Stimulated activated naive B cell treated with anti-CD40 and anti-IgM and Interleukin-4, amounts not matched to agents 10 μg/mL and 1 μg/mL and 100 μg/mL, for 72 hours (primary cell): Measurements from ENCODE around the gene PLD4.

Source experiments
- ATAC-seq, 2 donors: fragments of 150-1000 bp; cut with Tn5 transposase; replicated peaks; 2 replicates each; pipeline ENCODE4 v1.10.0; 2021; ENCODE audit warnings: moderate library complexity in 1 of 2
- DNase-seq: peaks from one replicate; pipeline ENCODE4 v3.0.0; 2021
- H3K27ac Mint-ChIP-seq: one replicate; pipeline ENCODE4 v1.8.0; 2022; ENCODE audit warnings: mild to moderate bottlenecking, mixed read lengths
- H3K27me3 Mint-ChIP-seq, 2 donors: one replicate each; pipeline ENCODE4 v1.8.0; 2022; ENCODE audit warnings: mixed read lengths in 2 of 2
- H3K36me3 Mint-ChIP-seq, 2 donors: one replicate each; pipeline ENCODE4 v1.8.0; 2022; ENCODE audit warnings: mixed read lengths in 2 of 2, mild to moderate bottlenecking in 1 of 2
- H3K4me1 Mint-ChIP-seq, 2 donors: one replicate each; pipeline ENCODE4 v1.8.0; 2022; ENCODE audit warnings: mixed read lengths in 2 of 2, mild to moderate bottlenecking in 1 of 2
- H3K4me3 Mint-ChIP-seq, 2 donors: one replicate each; pipeline ENCODE4 v1.8.0; 2022; ENCODE audit warnings: mild to moderate bottlenecking in 2 of 2, mixed read lengths in 2 of 2, moderate library complexity in 1 of 2
- H3K9me3 Mint-ChIP-seq, 2 donors: one replicate each; pipeline ENCODE4 v1.8.0; 2022; ENCODE audit warnings: mixed read lengths in 2 of 2, mild to moderate bottlenecking in 1 of 2

PLD4 gene

DNA sequence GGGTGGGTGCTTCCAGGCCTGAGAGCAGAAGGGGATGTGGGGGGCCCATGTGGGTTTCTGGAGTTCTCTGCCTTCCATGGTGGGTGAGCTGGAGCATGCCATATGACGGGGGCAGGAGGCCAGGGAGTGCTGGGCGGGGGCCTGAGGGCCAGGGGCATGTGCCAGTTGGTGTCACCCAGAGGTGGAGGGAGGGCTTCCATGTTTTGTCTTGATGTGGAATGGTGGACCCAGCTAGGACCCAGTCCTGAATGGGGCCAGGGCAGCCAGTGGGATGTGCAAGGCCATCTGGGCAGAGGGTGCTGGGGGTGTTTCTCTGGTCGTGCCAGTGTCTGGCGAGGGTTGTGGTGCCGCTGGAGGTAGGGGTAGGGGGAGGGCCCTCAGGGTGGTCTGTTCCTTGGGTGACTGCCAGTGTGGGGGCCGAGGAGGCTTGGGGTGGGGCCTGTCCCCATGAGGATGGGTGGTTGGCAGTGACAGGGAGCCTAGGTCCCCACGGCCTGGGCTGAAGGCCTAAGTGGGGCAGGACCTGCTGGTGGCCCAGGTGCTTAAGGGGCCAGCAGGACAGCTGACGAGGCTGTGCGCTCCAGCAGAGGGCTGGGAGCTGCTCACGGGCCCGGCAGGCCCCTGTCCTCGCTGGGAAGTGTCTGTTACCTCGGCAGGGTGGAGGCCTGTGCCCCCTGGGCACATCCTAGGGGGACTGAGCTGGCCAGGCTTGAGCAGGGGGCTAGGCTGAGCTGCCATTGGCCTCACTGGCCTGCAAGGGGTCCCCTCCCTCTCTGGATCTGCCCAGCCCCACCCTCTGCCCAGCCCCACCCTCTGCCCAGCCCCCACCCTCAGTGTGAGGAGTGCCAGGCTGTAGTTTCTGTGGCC is 32.8 kb upstream of the PLD4 start:
- ATAC-seq: no peak
- Mint-ChIP-seq H3K4me1 (peaks cover 0 to 6% of the 10 kb centered on the region in 2 donors), H3K36me3 (peaks cover 0 to 2% of the 10 kb centered on the region in 2 donors), H3K27ac (no peak overlapping the region), H3K27me3 (peaks cover 8 to 18% of the 10 kb centered on the region in 2 donors), H3K9me3 (peaks cover 3 to 4% of the 10 kb centered on the region in 2 donors), H3K4me3 (no peak overlapping the region)
- no peak for DNase-seq

GRCh38 chr14:104892531-104893434 is 31.9 kb upstream of the PLD4 start:
- DNase-seq (no peak), ATAC-seq (no peak)
- Mint-ChIP-seq H3K27ac (no peak overlapping the region), H3K27me3 (peaks cover 8 to 18% of the 10 kb centered on the region in 2 donors), H3K9me3 (peaks cover 3 to 4% of the 10 kb centered on the region in 2 donors), H3K36me3 (peaks cover 0 to 2% of the 10 kb centered on the region in 2 donors), H3K4me3 (no peak overlapping the region), H3K4me1 (peaks cover 0 to 6% of the 10 kb centered on the region in 2 donors)

- H3K4me1 Mint-ChIP-seq: peaks cover 0 to 6% of the 10 kb centered on the region in 2 donors
- H3K4me3 Mint-ChIP-seq: no peak overlapping the region
- H3K27ac Mint-ChIP-seq: no peak overlapping the region
- peaks cover 3 to 4% of the 10 kb centered on the region in 2 donors for H3K9me3 Mint-ChIP-seq
- peaks cover 0 to 2% of the 10 kb centered on the region in 2 donors for H3K36me3 Mint-ChIP-seq
- ATAC-seq (no peak), DNase-seq (no peak)
- peaks cover 8 to 18% of the 10 kb centered on the region in 2 donors for H3K27me3 Mint-ChIP-seq
Observed at GRCh38 chr14:104893435-104894207, 31.1 kb upstream of the PLD4 start.

GRCh38 chr14:104894331-104895206 is 30.1 kb upstream of the PLD4 start:
- no peak overlapping the region for H3K27ac Mint-ChIP-seq
- peaks cover 1 to 2% of the 10 kb centered on the region in 2 donors for H3K9me3 Mint-ChIP-seq
- no peak for ATAC-seq
- H3K4me1 Mint-ChIP-seq: peaks cover 0 to 6% of the 10 kb centered on the region in 2 donors
- peaks cover 0 to 1% of the 10 kb centered on the region in 2 donors for H3K36me3 Mint-ChIP-seq
- peaks cover 7 to 15% of the 10 kb centered on the region in 2 donors for H3K27me3 Mint-ChIP-seq
- no peak overlapping the region for H3K4me3 Mint-ChIP-seq
- DNase-seq: no peak

- no peak for ATAC-seq
Observed at GRCh38 chr14:104895207-104895785, 29.4 kb upstream of the PLD4 start.

DNA sequence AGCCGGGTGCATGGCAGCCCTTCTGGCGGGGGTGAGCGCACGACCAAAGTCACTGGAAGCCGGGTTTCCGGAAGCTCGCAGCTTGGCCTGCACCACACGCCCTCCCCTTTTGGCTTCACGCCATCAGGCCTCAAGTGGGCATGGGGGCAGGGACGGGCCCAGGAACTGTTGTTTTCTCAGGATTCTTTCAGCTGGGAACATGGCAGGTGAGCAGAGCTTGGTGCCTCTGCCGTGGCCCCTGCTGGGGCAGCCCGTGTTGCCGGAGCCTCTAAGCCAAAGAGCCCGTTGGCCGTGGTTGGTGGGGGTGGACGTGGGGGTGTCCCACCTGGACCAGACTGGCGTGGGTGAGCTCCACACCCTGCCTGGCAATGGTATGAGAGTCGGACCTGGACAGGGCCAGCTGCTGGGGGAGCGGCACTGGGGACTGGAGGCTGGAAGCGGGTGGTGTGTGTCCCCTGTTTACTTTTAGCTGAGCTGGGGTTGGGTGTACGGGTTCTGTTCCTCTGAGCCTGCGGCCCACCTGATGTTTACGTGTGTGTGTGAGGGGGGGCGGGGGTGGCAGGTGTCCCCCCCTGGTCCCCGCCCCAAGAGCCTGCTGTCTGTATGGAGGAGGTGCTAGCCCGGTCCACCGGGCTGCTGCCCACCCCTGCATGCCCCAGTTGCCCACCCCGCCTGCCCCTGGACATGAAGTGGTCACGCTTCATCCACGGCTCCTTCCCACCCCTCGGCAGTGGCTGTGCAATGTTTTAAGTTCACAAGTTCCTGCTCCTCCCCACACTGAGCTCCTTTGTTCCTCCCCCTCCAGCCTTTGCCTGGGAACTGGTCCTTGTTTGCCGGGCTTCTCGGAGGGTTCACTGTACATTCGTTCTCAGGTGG is 28.7 kb upstream of the PLD4 start:
- no peak overlapping the region for H3K27ac Mint-ChIP-seq
- ATAC-seq (no peak), DNase-seq (no peak)
- no peaks in the 10 kb centered on the region for H3K36me3 Mint-ChIP-seq
- no peaks in the 10 kb centered on the region for H3K9me3 Mint-ChIP-seq
- H3K27me3 Mint-ChIP-seq: peaks cover 5 to 13% of the 10 kb centered on the region in 2 donors
- H3K4me1 Mint-ChIP-seq: peaks cover 0 to 6% of the 10 kb centered on the region in 2 donors
- H3K4me3 Mint-ChIP-seq: no peak overlapping the region

More at GRCh38 chr14:104895207-104895785, 29.4 kb upstream of the PLD4 start:
- no peak overlapping the region for H3K4me3 Mint-ChIP-seq
- H3K27me3 Mint-ChIP-seq: peaks cover 5 to 13% of the 10 kb centered on the region in 2 donors
- no peak overlapping the region for H3K27ac Mint-ChIP-seq
- no peaks in the 10 kb centered on the region for H3K9me3 Mint-ChIP-seq
- peaks cover 0 to 6% of the 10 kb centered on the region in 2 donors for H3K4me1 Mint-ChIP-seq
- no peak for DNase-seq
- H3K36me3 Mint-ChIP-seq: no peaks in the 10 kb centered on the region

DNA sequence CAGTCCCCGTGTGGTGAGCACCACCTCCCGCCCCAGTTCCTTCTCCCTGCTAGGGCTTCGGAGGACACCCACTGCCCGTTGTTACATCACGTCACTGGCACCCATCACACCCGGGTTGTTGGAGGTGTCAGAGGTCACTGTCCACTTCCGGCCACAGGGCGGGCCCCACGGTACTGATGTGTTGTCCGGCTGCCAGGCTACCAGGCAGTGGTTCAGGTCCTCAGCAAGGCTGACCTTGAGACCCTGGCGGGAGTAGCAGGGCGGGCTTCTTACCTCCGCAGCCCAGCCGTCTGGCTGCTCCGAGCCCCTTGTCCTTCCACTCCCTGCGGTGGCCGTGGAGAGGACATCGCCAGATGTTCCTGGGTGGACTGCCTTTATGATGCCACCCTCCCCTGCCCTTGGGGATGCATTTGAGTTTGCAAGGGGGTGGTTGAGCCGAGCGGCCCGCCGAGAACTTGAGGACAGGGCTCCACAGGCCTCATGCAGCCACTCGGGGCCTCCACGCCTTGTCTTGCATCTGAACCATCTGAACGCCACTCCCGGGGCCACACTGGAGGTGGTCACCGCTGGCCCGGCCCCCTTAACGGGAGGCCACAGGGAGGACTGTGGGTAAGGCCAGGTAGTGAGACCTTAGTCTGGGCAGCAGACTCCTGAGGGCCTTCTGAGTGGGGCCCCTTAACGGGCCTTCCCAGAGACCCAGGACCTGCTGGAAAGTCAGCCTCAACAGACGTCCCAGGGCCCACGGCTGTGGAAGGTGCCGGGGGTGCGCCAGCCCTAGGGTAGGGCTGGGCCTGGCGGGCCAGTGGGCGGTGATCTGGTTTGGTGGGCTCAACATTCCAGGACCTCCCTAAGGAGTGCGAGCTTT is 27.1 kb upstream of the PLD4 start:
- H3K27me3 Mint-ChIP-seq: peaks cover 0 to 6% of the 10 kb centered on the region in 2 donors
- DNase-seq (no peak), ATAC-seq (no peak)
- peaks cover 0 to 6% of the 10 kb centered on the region in 2 donors for H3K4me1 Mint-ChIP-seq
- no peaks in the 10 kb centered on the region for H3K9me3 Mint-ChIP-seq
- no peak overlapping the region for H3K27ac Mint-ChIP-seq
- H3K4me3 Mint-ChIP-seq: no peak overlapping the region
- no peaks in the 10 kb centered on the region for H3K36me3 Mint-ChIP-seq

DNA sequence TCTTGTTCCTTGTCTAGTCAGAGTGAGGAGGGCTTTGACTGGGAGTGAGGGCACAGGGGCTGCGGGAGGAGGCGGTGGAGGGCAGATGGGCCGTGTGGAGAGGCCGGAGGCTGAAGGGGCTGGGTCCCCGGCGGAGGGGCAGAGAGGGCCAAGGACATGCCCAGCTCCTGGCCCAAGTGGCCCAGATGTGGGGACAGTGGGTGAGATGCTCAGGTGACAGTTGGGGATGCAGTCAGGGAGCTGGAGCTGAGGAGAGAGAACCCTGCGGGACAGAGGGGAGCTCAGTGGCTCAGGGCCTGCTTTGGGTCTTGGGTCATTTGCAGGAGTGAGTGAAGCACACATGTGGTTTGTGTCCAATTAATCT is 26.5 kb upstream of the PLD4 start:
- Mint-ChIP-seq H3K36me3 (no peaks in the 10 kb centered on the region), H3K4me1 (peaks cover 0 to 6% of the 10 kb centered on the region in 2 donors), H3K4me3 (no peak overlapping the region), H3K27me3 (peaks cover 0 to 7% of the 10 kb centered on the region in 2 donors), H3K9me3 (no peaks in the 10 kb centered on the region), H3K27ac (no peak overlapping the region)
- DNase-seq (no peak), ATAC-seq (no peak)

DNA sequence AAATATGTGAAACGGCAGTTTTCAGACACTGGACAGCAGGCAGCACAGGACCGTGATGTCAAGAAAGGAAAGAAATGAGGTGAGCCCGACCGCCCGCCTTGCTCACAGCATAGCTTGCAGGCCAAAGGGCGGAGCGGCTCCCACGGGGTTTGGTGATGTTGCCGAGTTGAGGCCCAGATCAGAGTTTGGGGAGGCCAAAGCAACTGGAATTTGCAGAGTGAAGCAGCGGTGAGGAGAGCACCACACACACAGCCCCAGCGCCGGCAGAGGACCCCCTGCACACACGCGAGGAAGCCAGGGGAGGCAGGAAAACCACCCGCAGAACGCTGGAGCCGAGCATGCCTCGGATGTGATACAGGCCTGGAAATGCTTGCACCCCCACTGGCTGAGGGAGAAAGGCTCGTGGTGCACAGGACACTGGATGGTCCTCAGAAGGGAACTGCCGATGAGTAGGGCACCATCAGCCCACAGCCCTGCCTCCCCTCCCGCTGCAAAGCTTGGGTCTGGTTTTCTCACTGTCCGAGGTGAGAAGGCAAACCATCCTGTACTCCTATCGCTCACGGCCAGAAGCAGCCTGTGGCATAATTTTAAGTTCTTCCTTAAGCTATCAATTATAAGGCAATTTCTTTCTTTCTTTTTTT is 25.7 kb upstream of the PLD4 start:
- Mint-ChIP-seq H3K9me3 (no peaks in the 10 kb centered on the region), H3K4me1 (peaks cover 0 to 7% of the 10 kb centered on the region in 2 donors), H3K27ac (no peak overlapping the region), H3K36me3 (no peaks in the 10 kb centered on the region), H3K27me3 (peaks cover 2 to 16% of the 10 kb centered on the region in 2 donors), H3K4me3 (no peak overlapping the region)
- no peak for DNase-seq
- no peak for ATAC-seq

GRCh38 chr14:104899781-104900180 is 24.9 kb upstream of the PLD4 start:
- DNase-seq: no peak
- Mint-ChIP-seq H3K9me3 (no peaks in the 10 kb centered on the region), H3K27ac (no peak overlapping the region), H3K4me3 (no peak overlapping the region), H3K27me3 (peaks cover 8 to 24% of the 10 kb centered on the region in 2 donors), H3K36me3 (no peaks in the 10 kb centered on the region), H3K4me1 (peaks cover 3 to 14% of the 10 kb centered on the region in 2 donors)
- no peak for ATAC-seq
